Testis (tissue), 2 donors: ENCODE measurements around the gene CYP2S1.

ENCODE experiments used
- POLR2A ChIP-seq: fragments of 450-650 bp; IDR thresholded peaks from one replicate; pipeline ENCODE4 v1.6.1; 2017; ENCODE audit warnings: antibody characterized with exemption, mild to moderate bottlenecking, moderate library complexity
- TF ChIP-seq, protein P1 (sequence below), 3 experiments: fragments of 450-650 bp in 2 of 3; fragments of 200-600 bp in 1 of 3; sonication (generic) in 1 of 3; IDR thresholded peaks; one replicate each; pipeline ENCODE4 v1.5.1; 2016 to 2019; ENCODE audit warnings: antibody characterized with exemption in 3 of 3, mild to moderate bottlenecking in 2 of 3, moderate library complexity in 1 of 3

DNA sequence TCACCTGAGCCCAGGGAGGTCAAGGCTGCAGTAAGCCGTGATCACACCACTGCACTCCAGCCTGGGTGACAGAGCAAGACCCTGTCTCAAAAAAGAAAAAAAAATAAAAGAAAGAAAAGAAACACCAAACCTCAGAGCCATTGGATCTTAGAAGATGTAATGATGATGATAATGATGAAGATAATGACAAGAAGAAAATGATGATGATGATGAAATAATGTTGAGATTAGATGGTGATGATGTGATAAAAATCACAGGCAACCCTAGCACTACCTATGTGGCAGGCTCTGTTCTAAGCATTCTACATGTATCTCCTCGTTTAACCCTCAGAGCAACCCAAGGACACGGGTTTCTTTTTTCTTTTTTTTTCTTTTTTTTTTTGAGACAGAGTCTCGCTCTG is 51.1 kb downstream of the CYP2S1 start:
- no peak for TF ChIP-seq POLR2A
- TF ChIP-seq, protein P1, sequence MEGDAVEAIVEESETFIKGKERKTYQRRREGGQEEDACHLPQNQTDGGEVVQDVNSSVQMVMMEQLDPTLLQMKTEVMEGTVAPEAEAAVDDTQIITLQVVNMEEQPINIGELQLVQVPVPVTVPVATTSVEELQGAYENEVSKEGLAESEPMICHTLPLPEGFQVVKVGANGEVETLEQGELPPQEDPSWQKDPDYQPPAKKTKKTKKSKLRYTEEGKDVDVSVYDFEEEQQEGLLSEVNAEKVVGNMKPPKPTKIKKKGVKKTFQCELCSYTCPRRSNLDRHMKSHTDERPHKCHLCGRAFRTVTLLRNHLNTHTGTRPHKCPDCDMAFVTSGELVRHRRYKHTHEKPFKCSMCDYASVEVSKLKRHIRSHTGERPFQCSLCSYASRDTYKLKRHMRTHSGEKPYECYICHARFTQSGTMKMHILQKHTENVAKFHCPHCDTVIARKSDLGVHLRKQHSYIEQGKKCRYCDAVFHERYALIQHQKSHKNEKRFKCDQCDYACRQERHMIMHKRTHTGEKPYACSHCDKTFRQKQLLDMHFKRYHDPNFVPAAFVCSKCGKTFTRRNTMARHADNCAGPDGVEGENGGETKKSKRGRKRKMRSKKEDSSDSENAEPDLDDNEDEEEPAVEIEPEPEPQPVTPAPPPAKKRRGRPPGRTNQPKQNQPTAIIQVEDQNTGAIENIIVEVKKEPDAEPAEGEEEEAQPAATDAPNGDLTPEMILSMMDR (IDR thresholded peaks at IDR 0.05): no peak
